ENCODE data around the gene MBLAC1.

The MBLAC1 gene

GRCh38 chr7:100081535-100082102, 45.1 kb upstream of the MBLAC1 start, which contains the start of gene ZNF3:
TSS of gene ZNF3 (minus strand) at chr7:100081723. CDS start at chr7:100077357, 4,366 bp downstream.
- Histone ChIP-seq H3K4me2 (ENCODE audit: low read length) (peak within 1 kb of the TSS; percentile 97), H3K79me2 (ENCODE audit: low read length) (peaks cover 50% of the 10 kb centered on the region), H3K4me3 (ENCODE audit: low read length) (peak within 1 kb of the TSS; percentile 99), H3K36me3 (replicated peaks; ENCODE audit: low read depth, low read length) (peaks cover 17% of the 10 kb centered on the region), H3K27me3 (ENCODE audit: low read depth, low read length) (peaks cover 12% of the 10 kb centered on the region; the same call in 1 of the 2 replicates), H3K27ac (ENCODE audit: low read length) (peak within 1 kb of the TSS; percentile 65), H3K9me3 (ENCODE audit: insufficient read depth, low read length) (no peaks in the 10 kb centered on the region), H2AFZ (ENCODE audit: low read depth, low read length) (peak within 1 kb of the TSS; percentile 27; the same call in 1 of the 2 replicates), H3K9ac (ENCODE audit: low read length) (peak within 1 kb of the TSS; percentile 87), H4K20me1 (ENCODE audit: insufficient read depth, low read length) (no peaks in the 10 kb centered on the region), H3K4me1 (ENCODE audit: low read length) (peaks cover 12% of the 10 kb centered on the region)
- no peak for TF ChIP-seq EZH2phosphoT487 (IDR thresholded peaks at IDR 0.05; ENCODE audit: low read depth)
- peak; percentile 93 for TF ChIP-seq CTCF (IDR thresholded peaks at IDR 0.05; ENCODE audit: low read depth, low read length)

DNA sequence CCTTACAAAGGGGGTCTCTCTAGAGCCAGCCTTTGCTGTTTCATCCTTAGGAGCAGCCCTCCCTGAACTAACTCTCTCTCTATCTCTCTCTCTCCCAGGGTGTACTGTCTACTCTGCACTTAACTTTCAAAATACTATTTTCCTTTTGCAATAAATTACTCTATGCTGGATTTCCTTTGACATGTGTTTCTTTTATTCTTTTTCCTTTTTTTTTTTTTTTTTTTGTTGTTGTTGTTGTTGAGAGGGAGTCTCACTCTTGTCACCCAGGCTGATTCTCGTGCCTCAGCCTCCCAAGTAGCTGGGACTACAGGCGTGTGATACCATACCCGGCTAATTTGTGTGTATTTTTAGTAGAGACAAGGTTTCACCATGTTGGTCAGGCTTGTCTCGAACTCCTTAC, 43.8 kb upstream of the MBLAC1 start:
- H2AFZ ChIP-seq (ENCODE audit: low read depth, low read length): peak overlapping the region; percentile 62; the same call in 1 of the 2 replicates
- no peak overlapping the region; the same call in 1 of the 2 replicates for H3K9ac ChIP-seq (ENCODE audit: low read length)
- H3K27ac ChIP-seq (ENCODE audit: low read length): no peak overlapping the region
- no peaks in the 10 kb centered on the region for H3K9me3 ChIP-seq (ENCODE audit: insufficient read depth, low read length)
- peak overlapping the region; percentile 99 for H3K4me3 ChIP-seq (ENCODE audit: low read length)
- H4K20me1 ChIP-seq (ENCODE audit: insufficient read depth, low read length): no peaks in the 10 kb centered on the region
- peaks cover 12% of the 10 kb centered on the region for H3K4me1 ChIP-seq (ENCODE audit: low read length)
- H3K36me3 ChIP-seq (replicated peaks; ENCODE audit: low read depth, low read length): peaks cover 13% of the 10 kb centered on the region
- peak overlapping the region; percentile 86 for H3K4me2 ChIP-seq (ENCODE audit: low read length)
- H3K27me3 ChIP-seq (ENCODE audit: low read depth, low read length): peaks cover 12% of the 10 kb centered on the region; the same call in 1 of the 2 replicates
- TF ChIP-seq EZH2phosphoT487 (IDR thresholded peaks at IDR 0.05; ENCODE audit: low read depth) (no peak), CTCF (IDR thresholded peaks at IDR 0.05; ENCODE audit: low read depth, low read length) (no peak)
- peaks cover 36% of the 10 kb centered on the region for H3K79me2 ChIP-seq (ENCODE audit: low read length)

DNA sequence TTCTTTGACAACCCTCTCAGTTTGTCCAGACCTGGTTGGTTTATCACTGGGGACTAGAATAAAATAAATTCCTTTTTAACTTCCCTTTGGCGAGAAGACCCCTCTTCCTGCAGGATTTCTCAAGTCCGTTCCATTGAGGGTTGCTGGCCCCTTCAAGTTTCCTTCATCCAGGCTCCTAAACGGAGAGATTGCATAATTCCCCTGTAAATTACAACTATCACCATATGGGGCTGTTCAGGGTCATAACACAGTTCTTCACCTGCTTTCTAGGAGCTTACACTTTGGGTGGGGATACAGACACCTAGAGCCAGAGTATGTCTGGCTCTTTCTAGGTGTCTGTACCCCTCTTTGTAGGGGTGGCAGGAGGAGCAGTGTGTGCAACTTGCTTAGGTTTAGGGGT, 41.3 kb upstream of the MBLAC1 start:
- Histone ChIP-seq H3K4me3 (ENCODE audit: low read length) (no peak overlapping the region), H3K4me1 (ENCODE audit: low read length) (peaks cover 17% of the 10 kb centered on the region), H3K36me3 (replicated peaks; ENCODE audit: low read depth, low read length) (no peaks in the 10 kb centered on the region), H3K27ac (ENCODE audit: low read length) (no peak overlapping the region), H3K9ac (ENCODE audit: low read length) (no peak overlapping the region), H3K27me3 (ENCODE audit: low read depth, low read length) (peaks cover 12% of the 10 kb centered on the region; the same call in 1 of the 2 replicates), H3K9me3 (ENCODE audit: insufficient read depth, low read length) (no peaks in the 10 kb centered on the region), H4K20me1 (ENCODE audit: insufficient read depth, low read length) (no peaks in the 10 kb centered on the region), H2AFZ (ENCODE audit: low read depth, low read length) (no peak overlapping the region), H3K79me2 (ENCODE audit: low read length) (peaks cover 20% of the 10 kb centered on the region), H3K4me2 (ENCODE audit: low read length) (no peak overlapping the region)
- TF ChIP-seq CTCF (IDR thresholded peaks at IDR 0.05; ENCODE audit: low read depth, low read length) (no peak), EZH2phosphoT487 (IDR thresholded peaks at IDR 0.05; ENCODE audit: low read depth) (no peak)

DNA sequence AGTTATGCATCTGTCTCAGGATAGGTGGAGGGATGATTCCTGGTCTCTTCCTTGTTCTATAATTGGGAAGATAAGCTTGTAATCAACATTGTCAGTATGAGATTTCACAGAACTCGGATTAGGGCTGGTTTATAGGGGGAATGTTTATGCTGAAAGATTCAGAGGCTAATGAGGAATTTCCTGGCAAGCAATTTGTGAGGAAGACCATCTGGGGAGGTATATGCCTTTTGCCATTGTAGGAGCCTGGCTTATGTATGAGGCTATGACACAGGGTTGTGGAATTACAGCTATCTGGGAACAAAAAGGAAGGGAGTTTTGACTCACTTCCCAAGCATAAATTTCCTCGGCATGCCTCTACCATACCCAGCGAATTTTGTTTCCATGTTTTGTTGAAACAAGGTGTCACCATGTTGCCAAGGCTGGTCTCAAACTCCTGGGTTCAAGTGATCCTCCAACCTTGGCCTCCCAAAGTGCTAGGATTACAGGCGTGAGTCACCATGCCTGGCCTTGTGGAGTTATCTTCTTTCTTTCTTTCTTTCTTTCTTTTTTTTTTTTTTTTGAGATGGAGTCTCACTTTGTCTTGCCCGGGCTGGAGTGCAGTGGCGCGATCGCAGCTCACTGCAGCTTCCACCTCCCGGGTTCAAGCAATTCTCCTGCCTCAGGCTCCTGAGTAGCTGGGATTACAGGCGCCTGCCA, 39.6 kb upstream of the MBLAC1 start:
- H3K9ac ChIP-seq (ENCODE audit: low read length): no peak overlapping the region
- no peaks in the 10 kb centered on the region for H4K20me1 ChIP-seq (ENCODE audit: insufficient read depth, low read length)
- no peak overlapping the region for H3K27ac ChIP-seq (ENCODE audit: low read length)
- H3K9me3 ChIP-seq (ENCODE audit: insufficient read depth, low read length): no peaks in the 10 kb centered on the region
- H2AFZ ChIP-seq (ENCODE audit: low read depth, low read length): no peak overlapping the region
- H3K4me1 ChIP-seq (ENCODE audit: low read length): peaks cover 16% of the 10 kb centered on the region
- H3K4me3 ChIP-seq (ENCODE audit: low read length): no peak overlapping the region
- no peak for TF ChIP-seq EZH2phosphoT487 (IDR thresholded peaks at IDR 0.05; ENCODE audit: low read depth)
- TF ChIP-seq CTCF (IDR thresholded peaks at IDR 0.05; ENCODE audit: low read depth, low read length): no peak
- peaks cover 14% of the 10 kb centered on the region for H3K36me3 ChIP-seq (replicated peaks; ENCODE audit: low read depth, low read length)
- H3K4me2 ChIP-seq (ENCODE audit: low read length): no peak overlapping the region
- H3K27me3 ChIP-seq (ENCODE audit: low read depth, low read length): peaks cover 12% of the 10 kb centered on the region; the same call in 1 of the 2 replicates
- H3K79me2 ChIP-seq (ENCODE audit: low read length): peaks cover 9% of the 10 kb centered on the region
